BLaER1 (cell line): ENCODE data around the gene PSMD1.

ENCODE experiments used
- H3K27ac ChIP-seq: shearing (Covaris generic); formaldehyde crosslinking; 2 replicates; pipeline ENCODE4 v1.8.1; 2022
- H3K27me3 ChIP-seq: shearing (Covaris generic); formaldehyde crosslinking; 2 replicates; pipeline ENCODE4 v1.8.1; 2022
- H3K36me3 ChIP-seq: shearing (Covaris generic); formaldehyde crosslinking; 2 replicates; pipeline ENCODE4 v1.8.1; 2022
- H3K4me1 ChIP-seq: shearing (Covaris generic); formaldehyde crosslinking; 2 replicates; pipeline ENCODE4 v1.8.1; 2022
- H3K4me2 ChIP-seq: shearing (Covaris generic); formaldehyde crosslinking; 2 replicates; pipeline ENCODE4 v1.8.1; 2022
- H3K4me3 ChIP-seq: shearing (Covaris generic); formaldehyde crosslinking; 2 replicates; pipeline ENCODE4 v1.8.1; 2022
- H3K9ac ChIP-seq: shearing (Covaris generic); formaldehyde crosslinking; 2 replicates; pipeline ENCODE4 v1.8.1; 2022
- H3K9me3 ChIP-seq: shearing (Covaris generic); formaldehyde crosslinking; 2 replicates; pipeline ENCODE4 v1.8.1; 2022
- H4K20me1 ChIP-seq: shearing (Covaris generic); formaldehyde crosslinking; 2 replicates; pipeline ENCODE4 v1.8.1; 2022
- Cebpa-rat ChIP-seq: shearing (Covaris generic); IDR thresholded peaks from 2 replicates; pipeline ENCODE4 v1.8.1; 2022

The PSMD1 gene

DNA sequence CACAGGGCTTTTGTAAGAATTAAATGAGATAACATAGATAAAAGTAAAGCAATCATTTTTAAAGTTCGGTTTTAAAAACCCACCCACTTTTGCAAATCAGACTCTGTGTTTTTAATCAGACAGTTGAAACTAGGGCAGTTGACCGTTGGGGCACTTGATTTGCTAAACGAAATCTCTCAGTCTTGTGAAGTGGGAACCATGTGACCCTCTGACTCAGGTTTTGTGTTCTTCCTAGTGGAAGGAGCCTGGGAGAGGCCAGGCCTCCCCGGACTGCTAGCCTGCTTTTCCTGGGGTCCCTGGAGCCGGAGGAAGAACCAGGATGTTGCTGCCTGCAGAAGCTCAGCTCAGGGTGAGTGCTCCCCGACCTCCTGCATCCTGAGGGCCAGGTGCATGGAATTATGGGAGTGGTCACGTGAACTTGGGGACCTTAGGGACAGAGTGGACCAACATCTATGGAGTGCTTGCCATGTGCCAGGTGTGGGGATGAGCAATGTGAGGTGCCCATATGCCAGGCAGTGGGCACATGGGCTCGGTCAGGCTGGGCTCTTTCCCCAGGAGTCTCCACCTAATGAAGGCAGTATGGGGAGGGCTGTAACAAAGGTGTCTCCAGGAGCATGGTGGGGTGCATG, 15.5 kb upstream of the PSMD1 start:
- H3K4me1 ChIP-seq = 0 out of 2 replicates have a peak, but pooled peaks cover 4% of the 10 kb centered on the region
- H4K20me1 ChIP-seq = peaks cover 10% of the 10 kb centered on the region; the same call in 1 of the 2 replicates
- no peaks in the 10 kb centered on the region for H3K9me3 ChIP-seq
- H3K27ac ChIP-seq = no peak overlapping the region
- no peak overlapping the region for H3K4me3 ChIP-seq
- no peak for TF ChIP-seq Cebpa-rat
- no peak overlapping the region for H3K9ac ChIP-seq
- no peaks in the 10 kb centered on the region for H3K36me3 ChIP-seq
- H3K4me2 ChIP-seq = no peak overlapping the region
- peaks cover 45% of the 10 kb centered on the region for H3K27me3 ChIP-seq

DNA sequence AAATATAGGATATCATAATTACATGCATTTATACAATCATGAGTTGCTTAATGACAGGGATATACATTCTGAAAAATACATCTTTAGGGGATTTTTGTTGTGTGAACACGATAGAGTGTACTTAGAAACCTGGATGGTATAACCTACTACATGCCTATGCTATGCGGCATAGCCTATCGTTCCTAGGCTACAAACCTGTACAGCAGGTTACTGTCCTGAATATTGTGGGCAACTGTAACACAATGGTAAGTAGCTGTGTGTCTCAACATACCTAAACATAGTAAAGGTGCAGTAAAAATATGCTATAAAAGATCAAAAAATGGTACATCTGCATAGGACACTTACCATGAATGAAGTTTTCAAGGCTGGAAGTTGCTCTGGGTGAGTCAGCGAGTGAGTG, 12.9 kb upstream of the PSMD1 start:
- no peak overlapping the region for H3K4me2 ChIP-seq
- H3K27me3 ChIP-seq = peaks cover 18% of the 10 kb centered on the region
- H3K27ac ChIP-seq = no peak overlapping the region
- no peak for TF ChIP-seq Cebpa-rat
- 0 out of 2 replicates have a peak, but pooled peaks cover 4% of the 10 kb centered on the region for H3K4me1 ChIP-seq
- H3K4me3 ChIP-seq = no peak overlapping the region
- no peak overlapping the region for H3K9ac ChIP-seq
- H3K36me3 ChIP-seq = no peaks in the 10 kb centered on the region
- no peaks in the 10 kb centered on the region for H4K20me1 ChIP-seq
- no peaks in the 10 kb centered on the region for H3K9me3 ChIP-seq

DNA sequence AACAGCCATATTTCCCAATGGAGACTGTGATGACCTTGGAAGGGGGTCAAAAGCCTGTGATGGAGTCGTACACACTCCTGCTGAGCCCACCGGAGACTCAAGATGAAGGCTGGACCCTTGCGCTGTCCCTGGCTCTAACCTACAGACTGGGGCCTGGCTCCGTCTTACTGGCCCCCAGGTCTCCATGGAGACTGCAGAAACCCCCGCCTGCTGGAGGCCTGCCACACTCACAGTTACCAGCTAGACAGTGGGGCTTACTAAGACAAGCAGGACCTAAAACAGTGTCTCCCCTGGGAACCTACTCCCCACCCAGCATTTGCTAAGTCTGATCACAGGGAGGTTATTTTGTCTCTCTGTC, 9.8 kb upstream of the PSMD1 start:
- no peaks in the 10 kb centered on the region for H3K27me3 ChIP-seq
- no peak for TF ChIP-seq Cebpa-rat
- H3K4me2 ChIP-seq = no peak overlapping the region
- H3K36me3 ChIP-seq = no peaks in the 10 kb centered on the region
- H3K9ac ChIP-seq = no peak overlapping the region
- no peak overlapping the region for H3K4me3 ChIP-seq
- no peaks in the 10 kb centered on the region for H4K20me1 ChIP-seq
- peaks cover 15% of the 10 kb centered on the region for H3K4me1 ChIP-seq
- H3K9me3 ChIP-seq = no peaks in the 10 kb centered on the region
- H3K27ac ChIP-seq = no peak overlapping the region

DNA sequence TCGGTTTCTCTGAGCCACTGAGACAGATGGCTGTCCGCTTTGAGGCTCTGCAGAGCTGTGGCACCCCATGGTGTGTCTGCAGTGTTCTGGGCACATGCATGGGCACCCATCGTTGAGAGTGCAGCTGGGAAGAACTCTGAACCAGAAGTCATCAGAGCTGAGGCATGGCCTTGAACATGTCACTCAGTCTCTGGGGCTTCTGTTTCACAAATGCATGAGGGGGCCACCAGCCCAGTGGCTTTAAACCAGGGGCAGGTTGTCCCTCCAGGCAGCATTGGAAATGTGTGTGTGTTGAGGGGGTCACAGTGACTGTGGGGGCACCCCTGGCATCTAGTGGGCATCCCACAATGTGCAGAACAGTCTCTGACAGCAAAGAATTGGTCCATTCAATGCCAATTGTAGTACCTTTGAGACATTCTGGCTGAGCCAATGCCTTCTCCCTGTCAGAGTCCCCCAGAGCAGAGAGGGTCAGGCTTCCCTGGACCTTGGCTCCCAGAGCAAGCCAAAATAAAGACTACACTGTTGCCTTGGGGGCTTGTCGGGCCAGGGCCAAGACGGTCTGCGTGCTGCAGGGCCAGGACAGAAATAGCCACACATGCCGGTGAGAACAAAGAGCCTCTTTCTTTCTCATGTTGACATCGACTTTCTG, 9.3 kb upstream of the PSMD1 start:
- no peaks in the 10 kb centered on the region for H3K9me3 ChIP-seq
- no peaks in the 10 kb centered on the region for H3K27me3 ChIP-seq
- no peak for TF ChIP-seq Cebpa-rat
- H3K27ac ChIP-seq = no peak overlapping the region
- H3K9ac ChIP-seq = no peak overlapping the region
- H3K4me1 ChIP-seq = peaks cover 20% of the 10 kb centered on the region
- H3K4me2 ChIP-seq = no peak overlapping the region
- H3K36me3 ChIP-seq = no peaks in the 10 kb centered on the region
- H3K4me3 ChIP-seq = no peak overlapping the region
- H4K20me1 ChIP-seq = no peaks in the 10 kb centered on the region

DNA sequence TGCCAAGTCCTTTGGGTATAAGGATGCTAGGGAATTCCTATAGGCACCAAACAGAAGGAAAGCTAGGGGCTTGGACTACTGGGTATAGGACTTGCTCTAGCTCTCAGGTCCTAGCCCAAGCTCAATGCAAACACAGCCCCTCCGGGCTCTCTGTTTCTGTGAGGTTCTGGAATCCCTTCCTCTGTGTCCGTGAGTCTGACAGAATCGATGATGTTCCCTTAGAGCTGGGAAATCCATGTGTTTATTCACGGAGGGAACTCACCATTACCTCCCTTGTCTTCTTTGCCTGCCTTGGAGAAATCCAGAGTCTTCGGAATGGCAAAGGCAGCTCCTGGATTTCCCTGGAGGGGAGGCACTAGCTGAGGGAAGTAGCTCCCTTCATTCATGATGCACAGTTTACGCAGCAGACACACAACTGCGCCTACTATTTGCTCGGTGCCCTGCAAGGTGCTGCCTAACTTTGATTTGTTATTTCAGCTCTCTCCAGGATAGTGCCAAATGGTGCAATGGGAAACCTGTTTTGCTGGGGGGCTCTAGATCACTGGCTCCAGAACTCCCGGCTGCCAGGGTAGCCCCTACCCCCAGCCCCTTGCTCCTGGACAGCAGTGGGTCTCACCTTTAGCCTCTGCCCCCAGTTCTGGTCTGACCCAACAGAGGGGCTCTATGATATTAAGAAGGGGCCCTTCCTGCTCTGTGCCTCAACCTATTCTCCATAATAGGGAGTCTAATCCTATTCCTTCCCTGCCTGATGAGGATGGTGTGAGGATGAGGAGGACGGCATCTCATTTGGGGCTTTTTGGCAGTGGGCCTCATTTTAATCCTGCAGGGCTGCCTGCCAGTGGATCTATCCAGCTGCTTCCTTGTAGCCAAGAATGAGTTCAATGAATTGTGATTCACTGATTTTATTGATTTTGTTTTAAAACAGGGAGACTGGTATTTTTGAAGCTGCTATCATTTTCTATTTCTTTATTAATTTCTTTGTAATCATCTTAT, 8.4 kb upstream of the PSMD1 start:
- Histone ChIP-seq H3K27me3 (no peaks in the 10 kb centered on the region), H3K27ac (no peak overlapping the region), H3K4me3 (no peak overlapping the region), H3K9me3 (no peaks in the 10 kb centered on the region), H4K20me1 (no peaks in the 10 kb centered on the region), H3K36me3 (no peaks in the 10 kb centered on the region), H3K9ac (no peak overlapping the region), H3K4me2 (no peak overlapping the region), H3K4me1 (peaks cover 25% of the 10 kb centered on the region)
- no peak for TF ChIP-seq Cebpa-rat

DNA sequence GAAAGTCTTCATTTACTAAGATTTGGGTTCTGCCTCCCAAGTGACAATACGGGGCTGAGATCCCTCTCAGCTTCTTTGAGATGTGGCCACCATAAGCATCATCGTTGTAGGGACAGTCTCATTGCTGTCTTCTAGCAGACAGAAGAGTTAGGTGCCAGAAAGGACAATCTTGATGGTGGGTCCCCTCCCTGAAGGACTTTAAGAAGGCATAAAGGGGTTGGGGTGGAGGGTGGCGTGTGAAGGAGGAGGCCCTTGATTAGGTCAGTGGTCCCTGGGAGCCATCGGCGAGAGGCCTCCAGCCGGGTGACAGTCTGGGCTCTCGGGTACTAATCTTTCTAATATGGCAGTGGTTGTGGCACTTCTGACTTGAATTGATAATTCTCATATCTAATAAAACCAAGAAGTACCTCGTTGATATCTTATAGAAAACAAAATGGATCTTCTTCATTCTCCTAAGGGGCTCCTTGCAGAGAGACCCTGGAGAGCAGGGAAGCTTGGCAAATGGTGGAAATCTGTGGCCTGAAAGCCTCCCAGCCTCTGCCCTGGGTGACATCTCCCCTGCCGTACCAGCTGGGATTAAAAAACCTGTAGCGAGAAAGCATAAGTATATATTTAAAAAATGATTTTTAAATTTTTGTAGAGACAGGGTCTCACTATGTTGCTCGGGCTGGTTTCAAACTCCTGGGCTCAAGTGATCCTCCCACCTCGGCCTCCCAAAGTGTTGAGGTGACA, 7.2 kb upstream of the PSMD1 start:
- no peaks in the 10 kb centered on the region for H3K36me3 ChIP-seq
- H3K9me3 ChIP-seq = no peaks in the 10 kb centered on the region
- no peak for TF ChIP-seq Cebpa-rat
- H3K4me3 ChIP-seq = no peak overlapping the region
- H3K4me1 ChIP-seq = peaks cover 26% of the 10 kb centered on the region
- no peaks in the 10 kb centered on the region for H3K27me3 ChIP-seq
- no peaks in the 10 kb centered on the region for H4K20me1 ChIP-seq
- H3K4me2 ChIP-seq = no peak overlapping the region
- H3K27ac ChIP-seq = no peak overlapping the region
- no peak overlapping the region for H3K9ac ChIP-seq

DNA sequence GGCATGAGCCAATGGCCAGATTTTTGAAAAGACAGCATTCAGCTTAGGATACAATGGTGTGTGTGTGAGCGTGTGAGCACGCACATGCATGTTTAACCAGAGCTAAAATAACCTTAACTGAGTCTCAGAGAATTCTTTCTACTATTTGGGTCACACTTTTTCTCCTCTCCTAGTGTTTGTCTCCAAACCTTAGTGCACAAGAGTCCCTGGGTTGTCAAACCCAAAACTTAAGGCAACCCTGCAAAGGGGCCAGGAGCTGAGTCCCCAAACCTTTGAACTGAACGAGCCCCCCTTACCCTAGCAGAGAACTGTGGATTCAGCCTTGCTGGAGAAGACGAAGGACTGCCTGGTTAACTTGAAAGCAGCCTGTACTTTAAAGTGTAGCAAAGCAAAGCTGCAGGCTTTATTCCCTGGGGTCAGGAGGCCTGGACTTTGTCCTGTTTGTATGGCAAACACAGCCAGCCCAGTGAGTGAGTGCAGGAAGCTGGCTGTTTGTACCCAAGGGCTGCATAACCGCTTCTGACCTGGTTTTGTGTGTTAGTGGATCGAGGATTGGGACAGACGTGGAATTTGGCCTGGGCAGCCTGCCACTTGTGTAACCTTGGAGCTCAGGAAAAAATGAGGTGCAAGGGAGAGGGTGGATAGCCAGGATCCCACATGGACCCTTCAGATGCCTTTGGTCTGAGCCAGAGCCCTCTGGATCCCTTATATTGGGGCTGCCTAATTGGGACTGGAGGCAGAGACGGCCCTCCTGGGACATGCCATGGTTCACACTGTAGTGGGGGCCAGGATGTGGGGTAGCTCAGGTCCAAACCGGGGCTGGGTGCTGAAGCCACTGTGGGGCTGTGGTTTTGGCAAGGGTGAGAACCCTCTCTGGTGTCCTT, 6.4 kb upstream of the PSMD1 start:
- no peaks in the 10 kb centered on the region for H4K20me1 ChIP-seq
- H3K9ac ChIP-seq = no peak overlapping the region
- H3K27me3 ChIP-seq = no peaks in the 10 kb centered on the region
- H3K36me3 ChIP-seq = no peaks in the 10 kb centered on the region
- H3K4me1 ChIP-seq = peaks cover 26% of the 10 kb centered on the region
- no peak overlapping the region for H3K4me3 ChIP-seq
- peak overlapping the region; percentile 45 for H3K4me2 ChIP-seq
- no peak overlapping the region for H3K27ac ChIP-seq
- H3K9me3 ChIP-seq = no peaks in the 10 kb centered on the region
- TF ChIP-seq Cebpa-rat = no peak

DNA sequence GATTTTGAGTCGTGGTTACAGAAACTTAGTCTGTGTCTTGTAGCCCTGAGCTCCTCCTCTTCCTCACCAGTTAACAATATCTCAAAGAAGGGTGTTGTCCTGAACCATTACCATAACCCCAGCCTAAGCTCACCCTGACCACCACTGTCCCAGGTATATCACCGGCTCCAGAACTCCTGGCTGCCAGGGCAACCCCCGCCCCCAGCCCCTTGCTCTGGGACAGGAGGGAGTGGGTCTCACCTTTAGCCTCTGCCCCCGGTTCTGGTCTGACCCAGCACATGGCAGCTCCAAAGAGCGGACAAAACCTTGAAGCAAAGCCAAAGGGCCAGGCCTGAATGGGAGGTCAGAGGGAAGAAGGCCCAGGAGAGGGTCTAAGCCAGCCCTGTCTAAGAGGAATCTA, 5.6 kb upstream of the PSMD1 start:
- Histone ChIP-seq H3K27ac (no peak overlapping the region), H3K27me3 (no peaks in the 10 kb centered on the region), H3K4me1 (peaks cover 26% of the 10 kb centered on the region), H4K20me1 (no peaks in the 10 kb centered on the region), H3K4me3 (no peak overlapping the region), H3K9ac (no peak overlapping the region), H3K36me3 (no peaks in the 10 kb centered on the region), H3K9me3 (no peaks in the 10 kb centered on the region), H3K4me2 (peak overlapping the region; percentile 45)
- TF ChIP-seq Cebpa-rat = no peak
